ENCODE measurements around the gene BRME1. TPM values are rescaled to one million over a fixed set of nuclear protein-coding genes. Genes with fewer than 3 reads are reported as not detected.
A peak's percentile ranks its signal among the peaks of the same experiment; 100 is the strongest.

BRME1 gene
- total RNA-seq, 4 donors from 2014 or later: 4.8 to 7.7 (median 5.8) TPM; not detected in 1

DNA sequence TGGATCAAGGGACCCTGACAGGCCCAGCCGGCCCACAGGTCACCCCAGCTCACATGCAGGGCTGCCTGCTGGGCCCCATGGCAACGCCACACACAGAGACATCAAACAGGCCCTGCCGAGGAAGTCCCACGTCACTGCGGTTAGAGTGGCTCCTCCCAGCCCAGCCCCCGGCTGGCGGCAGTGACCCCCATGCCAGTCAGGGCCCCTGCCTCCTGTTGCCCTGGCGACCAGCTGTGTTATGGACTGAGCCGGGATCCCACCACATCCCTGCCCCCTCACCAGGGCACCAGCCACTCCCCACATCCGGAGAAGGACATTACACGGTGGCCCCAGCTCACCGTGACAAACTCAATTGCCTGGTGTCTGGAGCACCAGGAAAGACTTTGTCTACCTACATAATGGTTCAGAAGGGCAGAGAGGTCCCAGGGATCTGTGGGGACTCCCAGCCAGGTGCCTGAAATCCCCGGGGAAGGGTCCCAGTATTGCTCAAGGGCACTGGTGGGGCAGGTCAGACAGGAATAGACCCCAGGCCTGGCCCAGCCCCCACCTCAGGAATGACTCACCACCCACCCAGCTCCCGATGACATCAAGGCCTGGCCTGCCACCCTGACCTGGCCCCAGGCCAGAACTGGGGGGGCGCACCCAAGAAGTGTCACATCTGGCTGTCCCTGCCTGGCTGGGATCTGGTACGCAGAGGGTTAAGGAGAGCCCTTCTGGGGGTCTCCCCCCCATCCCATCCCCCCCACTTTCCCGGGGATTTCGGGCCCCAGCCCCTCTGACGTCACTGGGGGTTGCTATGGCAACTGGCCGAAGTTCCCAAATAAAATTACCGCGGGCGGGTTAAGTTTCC, 59.1 kb downstream of the BRME1 start:
- intact Hi-C loops (cut with DNase I; ENCODE audit: low total_unique reads): no loop called here
- H3K4me1 ChIP-seq: peaks cover 11 to 39% of the 10 kb centered on the region in 2 donors
- peak; percentile 93 to 94 for DNase-seq
- no peaks in the 10 kb centered on the region for H3K27me3 ChIP-seq
- H3K4me3 ChIP-seq: peak overlapping the region; percentile 60 to 69
- peak overlapping the region; percentile 100 for H3K27ac ChIP-seq
- H3K36me3 ChIP-seq: no peaks in the 10 kb centered on the region
- no peaks in the 10 kb centered on the region for H3K9me3 ChIP-seq
- TF ChIP-seq POLR2A (IDR thresholded peaks at IDR 0.05): peak; percentile 34 to 47
- TF ChIP-seq, protein P1, sequence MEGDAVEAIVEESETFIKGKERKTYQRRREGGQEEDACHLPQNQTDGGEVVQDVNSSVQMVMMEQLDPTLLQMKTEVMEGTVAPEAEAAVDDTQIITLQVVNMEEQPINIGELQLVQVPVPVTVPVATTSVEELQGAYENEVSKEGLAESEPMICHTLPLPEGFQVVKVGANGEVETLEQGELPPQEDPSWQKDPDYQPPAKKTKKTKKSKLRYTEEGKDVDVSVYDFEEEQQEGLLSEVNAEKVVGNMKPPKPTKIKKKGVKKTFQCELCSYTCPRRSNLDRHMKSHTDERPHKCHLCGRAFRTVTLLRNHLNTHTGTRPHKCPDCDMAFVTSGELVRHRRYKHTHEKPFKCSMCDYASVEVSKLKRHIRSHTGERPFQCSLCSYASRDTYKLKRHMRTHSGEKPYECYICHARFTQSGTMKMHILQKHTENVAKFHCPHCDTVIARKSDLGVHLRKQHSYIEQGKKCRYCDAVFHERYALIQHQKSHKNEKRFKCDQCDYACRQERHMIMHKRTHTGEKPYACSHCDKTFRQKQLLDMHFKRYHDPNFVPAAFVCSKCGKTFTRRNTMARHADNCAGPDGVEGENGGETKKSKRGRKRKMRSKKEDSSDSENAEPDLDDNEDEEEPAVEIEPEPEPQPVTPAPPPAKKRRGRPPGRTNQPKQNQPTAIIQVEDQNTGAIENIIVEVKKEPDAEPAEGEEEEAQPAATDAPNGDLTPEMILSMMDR (IDR thresholded peaks at IDR 0.05): no peak

DNA sequence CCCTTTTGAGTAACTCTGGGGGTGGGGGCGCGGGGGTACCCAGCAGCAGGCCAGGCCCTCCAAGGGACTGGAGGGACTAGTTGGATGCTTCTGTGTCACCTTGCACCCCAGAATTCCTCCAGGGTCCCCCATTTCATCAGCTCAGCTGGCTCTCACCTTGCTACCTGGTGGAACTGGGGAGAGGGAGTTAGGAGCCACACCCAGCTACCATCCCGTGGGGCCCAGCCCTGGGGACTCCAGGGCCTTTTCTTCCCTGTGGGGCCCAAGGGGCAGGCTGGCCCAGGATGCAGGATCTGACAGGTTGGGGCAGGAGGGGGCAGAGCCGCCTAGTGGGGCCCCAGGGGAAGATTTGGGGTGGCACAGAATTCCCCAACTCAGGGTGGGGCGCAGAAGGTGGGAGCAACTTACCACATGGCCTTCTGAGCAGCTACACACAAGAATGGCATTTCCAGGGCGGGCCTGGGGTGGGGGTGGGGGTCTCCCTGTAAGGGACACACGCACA, 61.7 kb downstream of the BRME1 start:
- no peak for DNase-seq
- intact Hi-C loops (cut with DNase I; ENCODE audit: low total_unique reads): no loop called here

DNA sequence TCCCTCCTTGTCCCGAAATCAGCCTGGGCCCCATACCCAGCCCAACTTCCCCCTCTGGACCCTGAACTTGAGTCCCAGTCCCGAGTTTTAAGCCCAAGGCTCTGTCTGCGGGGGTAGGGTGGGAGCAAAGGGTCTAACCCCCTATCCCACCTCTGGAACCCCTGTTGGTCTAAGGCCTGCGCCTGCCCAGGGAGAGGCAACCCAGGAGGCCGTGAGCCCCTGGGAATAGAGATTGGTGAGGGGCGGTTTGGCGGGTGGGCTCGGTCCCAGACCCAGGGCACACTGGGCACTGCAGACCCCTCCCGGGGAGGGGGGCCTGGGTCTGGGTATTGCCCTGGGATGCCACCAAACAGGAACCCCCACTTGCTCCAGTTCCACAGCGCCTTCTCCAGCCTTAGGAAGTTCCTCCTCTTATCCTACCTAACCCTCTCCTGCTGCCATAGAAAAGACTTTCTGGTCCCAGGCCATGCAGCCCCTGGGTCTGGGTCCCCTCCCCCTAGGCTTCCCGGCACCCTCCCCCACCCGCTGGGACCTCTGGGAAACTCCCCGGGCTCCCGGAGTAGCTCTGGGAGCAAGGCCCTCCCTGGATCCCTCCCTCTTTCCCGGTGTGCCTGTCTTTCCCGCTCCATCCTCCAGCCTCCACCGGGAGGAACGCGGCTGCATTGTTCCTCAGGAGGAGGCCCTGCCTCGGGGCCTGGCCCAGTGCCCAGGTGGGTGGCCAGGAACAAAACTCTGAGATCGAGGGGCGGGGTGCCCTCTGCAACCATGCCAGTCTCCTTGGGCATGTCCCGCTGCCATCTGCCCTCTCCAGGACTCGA, 62.6 kb downstream of the BRME1 start:
- peaks cover under 1 to 27% of the 10 kb centered on the region in 2 donors for H3K4me1 ChIP-seq
- H3K27ac ChIP-seq: peak overlapping the region; percentile 99 to 100
- TF ChIP-seq POLR2A (IDR thresholded peaks at IDR 0.05): peak in 1 of 2 donors; percentile 18
- TF ChIP-seq, protein P1 (IDR thresholded peaks at IDR 0.05): no peak
- H3K4me3 ChIP-seq: peak overlapping the region; percentile 56 to 96
- H3K36me3 ChIP-seq: no peaks in the 10 kb centered on the region
- DNase-seq: peak; percentile 75 to 77
- intact Hi-C loops (cut with DNase I; ENCODE audit: low total_unique reads): no loop called here
- H3K27me3 ChIP-seq: no peaks in the 10 kb centered on the region
- H3K9me3 ChIP-seq: no peaks in the 10 kb centered on the region

More for the DNA sequence above, 61.7 kb downstream of the BRME1 start:
- TF ChIP-seq POLR2A (IDR thresholded peaks at IDR 0.05): no peak
- TF ChIP-seq, protein P1 (IDR thresholded peaks at IDR 0.05): no peak
- H3K4me3 ChIP-seq: no peak overlapping the region
- peaks cover 3 to 23% of the 10 kb centered on the region in 2 donors for H3K4me1 ChIP-seq
- H3K36me3 ChIP-seq: no peaks in the 10 kb centered on the region
- no peaks in the 10 kb centered on the region for H3K9me3 ChIP-seq
- peak overlapping the region; percentile 99 to 100 for H3K27ac ChIP-seq
- no peaks in the 10 kb centered on the region for H3K27me3 ChIP-seq

DNA sequence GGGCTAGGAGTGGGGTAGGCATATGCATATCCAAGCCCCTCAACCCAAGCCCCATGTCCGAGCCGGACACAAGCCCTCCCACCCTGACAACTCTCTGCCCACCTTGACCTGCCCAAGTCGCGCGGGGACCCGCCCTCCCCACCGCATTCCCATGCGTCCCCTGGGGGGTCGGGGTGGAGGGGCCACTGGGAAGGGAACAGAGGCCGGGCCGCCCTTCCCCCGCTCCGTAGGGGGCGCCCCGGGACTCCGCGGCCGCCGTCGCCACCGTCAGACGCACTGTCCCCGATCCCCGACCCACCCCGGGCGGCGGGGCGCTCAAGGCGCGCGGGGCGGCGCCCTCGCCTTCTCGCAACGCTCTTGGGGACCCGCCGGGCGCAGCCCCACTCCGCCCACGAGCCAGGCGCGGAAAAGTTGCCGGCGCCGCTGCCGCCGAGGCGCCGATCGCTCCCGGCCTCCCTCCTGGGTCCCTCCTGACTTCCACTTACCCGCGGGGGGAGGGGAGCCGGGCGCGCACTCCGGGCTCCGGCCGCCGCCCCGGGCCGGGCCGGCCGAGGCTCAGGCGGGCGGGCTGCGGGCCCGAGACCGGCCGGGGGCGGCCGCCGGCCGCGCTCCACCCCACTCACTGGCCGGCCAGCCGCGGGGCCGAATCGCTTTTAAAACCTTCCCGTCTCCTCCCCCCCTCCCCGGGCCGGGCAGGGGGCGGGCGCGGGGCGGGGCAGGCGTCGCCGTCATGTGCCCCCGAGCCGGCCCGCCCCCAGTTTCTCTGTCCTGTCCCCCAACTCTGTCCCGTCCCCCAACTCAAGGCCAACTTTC, 63.4 kb downstream of the BRME1 start:
- Histone ChIP-seq H3K27me3 (no peaks in the 10 kb centered on the region), H3K36me3 (no peaks in the 10 kb centered on the region), H3K27ac (peak overlapping the region; percentile 99 to 100), H3K9me3 (no peaks in the 10 kb centered on the region), H3K4me1 (peaks cover 0 to 27% of the 10 kb centered on the region in 2 donors), H3K4me3 (peak overlapping the region; percentile 56 to 96)
- peak; percentile 92 to 98 for TF ChIP-seq POLR2A (IDR thresholded peaks at IDR 0.05)
- TF ChIP-seq, protein P1 (IDR thresholded peaks at IDR 0.05): peak in 3 of 4 experiments; percentile 5 to 16 (median 12)
- DNase-seq: peak; percentile 91 to 92
- intact Hi-C loops (cut with DNase I; ENCODE audit: low total_unique reads): no loop called here

Measured in uterus (tissue), 4 donors.